DMS114 treated with DMSO at 0.1 percent for 48 hours (cell line): Measurements from ENCODE around the gene NDUFV1.
A peak's percentile ranks its signal among the peaks of the same experiment; 100 is the strongest.
"Not testable (repeated sequence)": the region's sequence is repeated elsewhere in the genome, so short reads cannot be mapped to it uniquely, and the experiment has no call there.

Source experiments
- DNase-seq: peaks from one replicate; lab custom pipeline; 2025; ENCODE audit not compliant: unreplicated experiment; lab: John Stamatoyannopoulos, UW

The NDUFV1 gene

GRCh38 chr11:67652965-67653845 lies 46.5 kb downstream of the NDUFV1 start:
- no peak for DNase-seq

- no peak for DNase-seq
Measured at GRCh38 chr11:67654225-67654624, 47.5 kb downstream of the NDUFV1 start.

GRCh38 chr11:67656278-67656922 lies 49.7 kb downstream of the NDUFV1 start:
- peak; percentile 75 for DNase-seq

GRCh38 chr11:67657300-67657699 lies 50.6 kb downstream of the NDUFV1 start:
- DNase-seq = no peak

GRCh38 chr11:67659651-67660165 lies 53.0 kb downstream of the NDUFV1 start:
- not testable (repeated sequence) for DNase-seq

GRCh38 chr11:67660752-67661151 lies 54.0 kb downstream of the NDUFV1 start:
- not testable (repeated sequence) for DNase-seq
